Mesenchymal stem cell (in vitro differentiated cells and primary cell): ENCODE data around the gene SMARCD1.
A peak's percentile ranks its signal among the peaks of the same experiment; 100 is the strongest.

Experiments
- DNase-seq: peaks from one replicate; pipeline ENCODE4 v3.0.0-alpha.2; 2013
- H2AFZ ChIP-seq: one replicate; pipeline ENCODE4 v1.6.1; 2013; ENCODE audit warnings: low read depth, mild to moderate bottlenecking, control low read depth, inconsistent platforms, low read length, moderate library complexity
- H2AK5ac ChIP-seq: 2 replicates; pipeline ENCODE4 v1.6.1; 2013; ENCODE audit warnings: low read length, moderate library complexity, mild to moderate bottlenecking, inconsistent platforms; ENCODE audit not compliant: severe bottlenecking
- H2BK120ac ChIP-seq: one replicate; pipeline ENCODE4 v1.6.1; 2013; ENCODE audit warnings: low read depth, mild to moderate bottlenecking, inconsistent platforms, low read length, moderate library complexity
- H2BK12ac ChIP-seq, 2 experiments: one replicate each; pipeline ENCODE4 v1.6.1; 2013; ENCODE audit warnings: inconsistent platforms in 2 of 2, low read length in 2 of 2, mild to moderate bottlenecking in 2 of 2, moderate library complexity in 2 of 2, control low read depth in 1 of 2
- H2BK15ac ChIP-seq: one replicate; pipeline ENCODE4 v1.6.1; 2013; ENCODE audit warnings: mild to moderate bottlenecking, low read depth, inconsistent platforms; ENCODE audit not compliant: poor library complexity, severe bottlenecking
- H2BK5ac ChIP-seq: 2 replicates; pipeline ENCODE4 v1.6.1; 2013; ENCODE audit warnings: low read depth, mild to moderate bottlenecking, low read length, control low read depth, inconsistent platforms; ENCODE audit not compliant: poor library complexity, severe bottlenecking
- H3K14ac ChIP-seq, 2 experiments: one replicate each; pipeline ENCODE4 v1.6.1; 2013; ENCODE audit warnings: inconsistent platforms in 2 of 2, low read length in 2 of 2, control low read depth in 1 of 2, mild to moderate bottlenecking in 1 of 2, moderate library complexity in 1 of 2
- H3K18ac ChIP-seq, 2 experiments: one replicate each; pipeline ENCODE4 v1.6.1; 2013; ENCODE audit warnings: inconsistent platforms in 2 of 2, low read length in 2 of 2, control low read depth in 1 of 2, low read depth in 1 of 2, mild to moderate bottlenecking in 1 of 2
- H3K23ac ChIP-seq, 2 experiments: one replicate each; pipeline ENCODE4 v1.6.1; 2013; ENCODE audit warnings: inconsistent platforms in 2 of 2, low read length in 2 of 2, mild to moderate bottlenecking in 2 of 2, moderate library complexity in 2 of 2, control low read depth in 1 of 2
- H3K27ac ChIP-seq: 2 replicates; pipeline ENCODE4 v1.5.1; 2013; ENCODE audit warnings: mild to moderate bottlenecking, moderate library complexity, low read length, control low read depth, inconsistent platforms; ENCODE audit not compliant: poor library complexity, severe bottlenecking
- H3K27me3 ChIP-seq, 2 experiments: 2 replicates each; pipeline versions ENCODE4 v1.6.1 to v1.7.0; 2013; ENCODE audit warnings: low read length in 2 of 2, mild to moderate bottlenecking in 2 of 2, moderate library complexity in 2 of 2, control low read depth in 1 of 2, inconsistent platforms in 1 of 2; ENCODE audit not compliant: control insufficient read depth in 1 of 2, insufficient read depth in 1 of 2
- H3K36me3 ChIP-seq, 2 experiments: 2 replicates each; pipeline versions ENCODE4 v1.6.1 to v1.7.0; 2013; ENCODE audit warnings: low read length in 2 of 2, control low read depth in 1 of 2, inconsistent platforms in 1 of 2, low read depth in 1 of 2, mild to moderate bottlenecking in 1 of 2; ENCODE audit not compliant: insufficient read depth in 2 of 2, control insufficient read depth in 1 of 2
- H3K4ac ChIP-seq, 2 experiments: one replicate each; pipeline ENCODE4 v1.6.1; 2013; ENCODE audit warnings: inconsistent platforms in 2 of 2, low read length in 2 of 2, mild to moderate bottlenecking in 2 of 2, moderate library complexity in 2 of 2, control low read depth in 1 of 2, low read depth in 1 of 2
- H3K4me1 ChIP-seq: 2 replicates; pipeline ENCODE4 v1.6.1; 2013; ENCODE audit warnings: low read depth, low read length, control low read depth; ENCODE audit not compliant: control insufficient read depth, insufficient read depth
- H3K4me2 ChIP-seq: 2 replicates; pipeline ENCODE4 v1.6.1; 2013; ENCODE audit warnings: low read length, mild to moderate bottlenecking, inconsistent platforms; ENCODE audit not compliant: poor library complexity, severe bottlenecking
- H3K4me3 ChIP-seq, 2 experiments: 2 replicates each; pipeline versions ENCODE4 v1.5.1 to v1.7.0; 2013; ENCODE audit warnings: low read length in 2 of 2, mild to moderate bottlenecking in 2 of 2, control low read depth in 1 of 2, low read depth in 1 of 2; ENCODE audit not compliant: insufficient read depth in 1 of 2
- H3K79me1 ChIP-seq: replicated peaks from 2 replicates; pipeline ENCODE4 v1.6.1; 2013; ENCODE audit warnings: mild to moderate bottlenecking, control low read depth, low read length, inconsistent platforms; ENCODE audit not compliant: poor library complexity, severe bottlenecking
- H3K9ac ChIP-seq: 2 replicates; pipeline ENCODE4 v1.7.0; 2013; ENCODE audit warnings: mild to moderate bottlenecking, low read length, moderate library complexity
- H3K9me3 ChIP-seq: 2 replicates; pipeline ENCODE4 v1.7.0; 2013; ENCODE audit warnings: mild to moderate bottlenecking, low read length; ENCODE audit not compliant: control insufficient read depth
- H4K8ac ChIP-seq: one replicate; pipeline ENCODE4 v1.6.1; 2013; ENCODE audit warnings: inconsistent platforms, mild to moderate bottlenecking, low read length, moderate library complexity
- H4K91ac ChIP-seq: one replicate; pipeline ENCODE4 v1.6.1; 2013; ENCODE audit warnings: mild to moderate bottlenecking, low read length, inconsistent platforms
- WGBS: methylation state at CpG from one replicate; pipeline ENCODE4 v1.1.7; 2013; ENCODE audit warnings: mixed read lengths; 5-methylcytosine and 5-hydroxymethylcytosine counted together

SMARCD1 gene

DNA sequence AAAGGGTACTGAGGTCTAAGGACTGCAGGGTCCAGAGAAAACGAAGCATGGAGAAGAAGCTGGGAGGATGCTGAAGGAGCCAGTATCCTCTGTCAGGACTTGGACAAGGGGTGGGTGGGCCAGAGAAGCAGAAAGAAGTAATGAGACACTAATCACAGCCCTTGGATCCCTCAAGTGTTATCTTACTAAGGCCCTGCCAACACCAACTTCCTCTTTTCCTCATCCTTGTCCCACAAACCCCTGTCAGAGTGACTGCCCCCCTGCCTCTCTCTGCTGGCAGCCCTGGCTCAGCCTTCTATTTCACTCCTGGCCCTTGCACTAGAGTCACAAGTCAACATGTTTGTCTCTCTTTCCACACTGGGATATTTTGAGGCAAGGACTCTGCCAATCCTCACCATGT is 31.6 kb upstream of the SMARCD1 start:
- Histone ChIP-seq H3K4ac (no peak overlapping the region), H2BK5ac (no peak overlapping the region), H3K36me3 (no peaks in the 10 kb centered on the region), H3K27me3 (peaks cover 45 to 53% of the 10 kb centered on the region in 2 experiments), H2AFZ (no peak overlapping the region), H3K9me3 (no peaks in the 10 kb centered on the region), H4K91ac (no peak overlapping the region), H3K23ac (no peak overlapping the region), H3K4me2 (no peak overlapping the region), H3K14ac (no peak overlapping the region), H3K9ac (no peak overlapping the region), H2BK15ac (no peak overlapping the region), H2BK120ac (no peak overlapping the region), H3K4me1 (peaks cover 19% of the 10 kb centered on the region), H3K4me3 (no peak overlapping the region), H2BK12ac (no peak overlapping the region), H4K8ac (no peak overlapping the region), H3K27ac (no peak overlapping the region), H3K79me1 (no peaks in the 10 kb centered on the region), H2AK5ac (no peak overlapping the region), H3K18ac (no peak overlapping the region)
- no peak for DNase-seq
- 60% methylated on average over 1 of the region's 1 CpG for WGBS

DNA sequence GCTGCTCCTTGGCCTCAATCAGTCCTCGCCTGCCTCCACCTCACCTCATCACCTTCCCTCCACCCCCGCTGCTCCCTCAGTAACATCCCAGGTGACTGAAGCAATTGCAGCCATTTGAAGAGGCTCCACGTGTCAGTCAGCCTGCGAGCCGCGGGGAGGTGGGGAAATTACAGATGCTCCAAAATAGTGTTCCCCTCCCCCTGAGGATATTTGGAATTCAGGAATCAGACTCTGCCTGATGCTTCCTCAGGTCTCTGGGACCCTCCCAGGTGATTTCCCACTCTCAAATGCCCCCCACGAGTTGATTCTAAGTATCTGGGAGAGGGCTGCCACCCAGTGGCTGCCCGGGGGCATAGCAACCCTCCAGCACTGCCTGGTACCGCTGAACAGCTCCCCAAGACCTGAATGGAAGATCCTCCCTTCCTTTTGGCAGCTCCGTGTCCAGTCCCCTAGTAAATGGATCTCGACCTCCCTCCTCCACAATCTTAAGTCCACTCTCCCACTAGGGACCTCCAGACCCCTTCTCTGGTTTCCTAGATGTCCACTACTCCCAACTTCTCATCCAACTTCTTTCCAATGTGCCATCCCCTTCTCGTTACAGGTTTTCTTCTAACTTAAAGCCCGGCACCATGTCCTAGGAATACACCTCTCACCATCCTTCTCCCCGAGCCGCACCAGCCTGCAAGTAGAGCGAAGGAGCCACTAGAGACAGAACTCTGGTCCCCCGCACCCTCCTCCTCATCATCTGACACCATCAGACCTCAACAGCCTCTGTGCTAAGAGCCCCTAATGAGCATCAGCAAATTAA is 29.1 kb upstream of the SMARCD1 start:
- H4K91ac ChIP-seq: no peak overlapping the region
- H4K8ac ChIP-seq: no peak overlapping the region
- H3K4me3 ChIP-seq: peak overlapping the region in 1 of 2 experiments; percentile 46
- peak overlapping the region; percentile 77 for H3K4me2 ChIP-seq
- H3K18ac ChIP-seq: no peak overlapping the region
- no peaks in the 10 kb centered on the region for H3K79me1 ChIP-seq
- no peak overlapping the region for H2AK5ac ChIP-seq
- no peak overlapping the region for H2BK120ac ChIP-seq
- peak; percentile 64 for DNase-seq
- H2BK12ac ChIP-seq: no peak overlapping the region
- H2AFZ ChIP-seq: no peak overlapping the region
- H3K27me3 ChIP-seq: peaks cover 37 to 45% of the 10 kb centered on the region in 2 experiments
- 10% methylated on average over 17 of the region's 17 CpGs for WGBS
- H3K23ac ChIP-seq: no peak overlapping the region
- no peak overlapping the region for H3K4ac ChIP-seq
- H3K9me3 ChIP-seq: no peaks in the 10 kb centered on the region
- no peak overlapping the region for H2BK15ac ChIP-seq
- H2BK5ac ChIP-seq: no peak overlapping the region
- peaks cover 0 to 12% of the 10 kb centered on the region in 2 experiments for H3K36me3 ChIP-seq
- no peak overlapping the region for H3K14ac ChIP-seq
- no peak overlapping the region for H3K9ac ChIP-seq
- peaks cover 24% of the 10 kb centered on the region for H3K4me1 ChIP-seq
- H3K27ac ChIP-seq: no peak overlapping the region

DNA sequence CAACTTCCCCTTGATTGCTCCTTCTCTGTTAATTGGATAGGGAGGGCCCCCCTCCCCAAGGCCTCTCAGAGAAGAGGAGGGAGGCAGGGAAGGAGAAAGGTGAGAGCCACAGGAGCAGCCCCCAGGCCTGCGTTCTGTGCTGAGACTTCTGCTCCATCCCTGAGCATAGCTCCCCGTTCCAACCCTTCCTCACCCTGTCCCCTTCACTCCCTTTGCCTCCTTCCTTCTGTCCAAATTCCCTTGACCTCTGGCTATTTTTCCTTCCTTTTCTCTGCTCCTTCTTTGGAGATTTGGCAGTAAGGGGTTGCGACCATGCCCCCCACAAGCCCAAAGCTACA is 28.5 kb upstream of the SMARCD1 start:
- no peak overlapping the region for H2BK5ac ChIP-seq
- H3K4ac ChIP-seq: no peak overlapping the region
- H3K79me1 ChIP-seq: no peaks in the 10 kb centered on the region
- H4K8ac ChIP-seq: no peak overlapping the region
- no peak overlapping the region for H2BK12ac ChIP-seq
- peak overlapping the region; percentile 82 for H3K9ac ChIP-seq
- H3K14ac ChIP-seq: peak overlapping the region in 1 of 2 experiments; percentile 94
- peaks cover 24% of the 10 kb centered on the region for H3K4me1 ChIP-seq
- H4K91ac ChIP-seq: no peak overlapping the region
- no peak overlapping the region for H2BK15ac ChIP-seq
- no peak for DNase-seq
- H3K9me3 ChIP-seq: no peaks in the 10 kb centered on the region
- no peak overlapping the region for H3K18ac ChIP-seq
- peak overlapping the region in 1 of 2 experiments; percentile 57 for H3K23ac ChIP-seq
- peaks cover 0 to 12% of the 10 kb centered on the region in 2 experiments for H3K36me3 ChIP-seq
- peak overlapping the region in 1 of 2 experiments; percentile 91 for H3K4me3 ChIP-seq
- peaks cover 31 to 40% of the 10 kb centered on the region in 2 experiments for H3K27me3 ChIP-seq
- no peak overlapping the region for H3K27ac ChIP-seq
- 29% methylated on average over 3 of the region's 3 CpGs for WGBS
- no peak overlapping the region for H2AFZ ChIP-seq
- H2BK120ac ChIP-seq: no peak overlapping the region
- no peak overlapping the region for H3K4me2 ChIP-seq
- H2AK5ac ChIP-seq: no peak overlapping the region

GRCh38 chr12:50057000-50057841 is 27.9 kb upstream of the SMARCD1 start, which contains the start of gene ASIC1:
TSS of gene ASIC1 (plus strand) at chr12:50057596. CDS start at chr12:50058767, 1,171 bp downstream.
- Histone ChIP-seq H4K91ac (no peak within 1 kb of the TSS), H3K23ac (peak within 1 kb of the TSS in 1 of 2 experiments; percentile 57), H2BK15ac (peak within 1 kb of the TSS; percentile 54), H4K8ac (no peak within 1 kb of the TSS), H3K4me1 (peaks cover 24% of the 10 kb centered on the region), H3K4me2 (peak within 1 kb of the TSS; percentile 94), H2BK12ac (peak within 1 kb of the TSS in 1 of 2 experiments; percentile 2), H3K9ac (peak within 1 kb of the TSS; percentile 82), H3K27ac (no peak within 1 kb of the TSS), H3K9me3 (no peaks in the 10 kb centered on the region), H2AK5ac (no peak within 1 kb of the TSS), H2AFZ (peak within 1 kb of the TSS; percentile 7), H2BK5ac (no peak within 1 kb of the TSS), H3K4ac (peak within 1 kb of the TSS in 1 of 2 experiments; percentile 1), H3K18ac (peak within 1 kb of the TSS; percentile 24 to 67), H3K4me3 (peak within 1 kb of the TSS; percentile 63 to 91), H3K36me3 (peaks cover 0 to 13% of the 10 kb centered on the region in 2 experiments), H3K79me1 (no peaks in the 10 kb centered on the region), H3K27me3 (peaks cover 25 to 33% of the 10 kb centered on the region in 2 experiments), H2BK120ac (no peak within 1 kb of the TSS), H3K14ac (peak within 1 kb of the TSS in 1 of 2 experiments; percentile 94)
- DNase-seq: peak; percentile 73
- 1% methylated on average over 44 of the region's 88 CpGs for WGBS
